Esophagus muscularis mucosa (tissue), 4 donors: ENCODE results near the gene ALOX15B. TPM values are rescaled to one million over a fixed set of nuclear protein-coding genes. Genes with fewer than 3 reads are reported as not detected.

ENCODE experiments used
- DNase-seq: peaks from one replicate; pipeline ENCODE4 v3.0.0-alpha.2; 2017; ENCODE audit errors: extremely low spot score
- H3K27ac ChIP-seq, 4 donors: fragments of 200-600 bp; sonication (generic); replicated peaks in 1 of 4; 1 replicate in 3 of 4; 2 replicates in 1 of 4; pipeline ENCODE4 v1.5.1; 2016 to 2019; ENCODE audit warnings: mild to moderate bottlenecking in 1 of 4
- H3K27me3 ChIP-seq, 4 donors: fragments of 200-600 bp; sonication (generic); one replicate each; pipeline versions ENCODE4 v1.5.1 to v1.6.0; 2016 to 2019
- H3K36me3 ChIP-seq, 4 donors: fragments of 200-600 bp; sonication (generic); one replicate each; pipeline ENCODE4 v1.5.1; 2016 to 2019
- H3K4me1 ChIP-seq, 4 donors: fragments of 200-600 bp; sonication (generic); one replicate each; pipeline ENCODE4 v1.5.1; 2016 to 2019
- H3K4me3 ChIP-seq, 4 donors: fragments of 200-600 bp; sonication (generic); 1 replicate in 2 of 4; 2 replicates in 2 of 4; pipeline ENCODE4 v1.5.1; 2016 to 2019; ENCODE audit warnings: mild to moderate bottlenecking in 4 of 4, moderate library complexity in 1 of 4
- H3K9me3 ChIP-seq, 4 donors: fragments of 200-600 bp; sonication (generic); 1 replicate in 3 of 4; 2 replicates in 1 of 4; pipeline ENCODE4 v1.5.1; 2016 to 2019
- EP300 ChIP-seq: sonication (generic); formaldehyde crosslinking; IDR thresholded peaks from one replicate; pipeline ENCODE4 v1.6.1; 2017; ENCODE audit warnings: antibody characterized with exemption
- POLR2A ChIP-seq: fragments of 450-650 bp; IDR thresholded peaks from one replicate; pipeline ENCODE4 v1.6.1; 2017; ENCODE audit warnings: antibody characterized with exemption, moderate library complexity, mild to moderate bottlenecking, low read depth
- POLR2AphosphoS5 ChIP-seq, 2 donors: sonication (generic); formaldehyde crosslinking; IDR thresholded peaks; one replicate each; pipeline ENCODE4 v1.6.1; 2017; ENCODE audit warnings: antibody characterized with exemption in 2 of 2
- WGBS: methylation state at CpG from one replicate; pipeline ENCODE4 v1.1.5; 2018; 5-methylcytosine and 5-hydroxymethylcytosine counted together
- intact Hi-C: fragments of 100-400 bp; cut with DNase I; formaldehyde crosslinking; loops from one replicate; pipeline ENCODE4 v1.15.1; 2023
- total RNA-seq, 4 donors: library from RNA; depleted of rRNA; stranded (reverse); fragments of >200 nt; gene quantifications; one replicate each; pipeline versions ENCODE4 v1.1.0 to v1.2.1, GENCODE V29; 2016
- TF ChIP-seq, protein P1 (sequence below), 3 experiments: fragments of 200-600 bp in 2 of 3; fragments of 450-650 bp in 1 of 3; sonication (generic) in 2 of 3; IDR thresholded peaks; one replicate each; pipeline ENCODE4 v1.5.1; 2017 to 2019; ENCODE audit warnings: antibody characterized with exemption in 3 of 3, mild to moderate bottlenecking in 2 of 3, moderate library complexity in 1 of 3

ALOX15B gene
- total RNA-seq, 4 donors from 2014 or later = 1.3 to 3.7 (median 2.0) TPM

DNA sequence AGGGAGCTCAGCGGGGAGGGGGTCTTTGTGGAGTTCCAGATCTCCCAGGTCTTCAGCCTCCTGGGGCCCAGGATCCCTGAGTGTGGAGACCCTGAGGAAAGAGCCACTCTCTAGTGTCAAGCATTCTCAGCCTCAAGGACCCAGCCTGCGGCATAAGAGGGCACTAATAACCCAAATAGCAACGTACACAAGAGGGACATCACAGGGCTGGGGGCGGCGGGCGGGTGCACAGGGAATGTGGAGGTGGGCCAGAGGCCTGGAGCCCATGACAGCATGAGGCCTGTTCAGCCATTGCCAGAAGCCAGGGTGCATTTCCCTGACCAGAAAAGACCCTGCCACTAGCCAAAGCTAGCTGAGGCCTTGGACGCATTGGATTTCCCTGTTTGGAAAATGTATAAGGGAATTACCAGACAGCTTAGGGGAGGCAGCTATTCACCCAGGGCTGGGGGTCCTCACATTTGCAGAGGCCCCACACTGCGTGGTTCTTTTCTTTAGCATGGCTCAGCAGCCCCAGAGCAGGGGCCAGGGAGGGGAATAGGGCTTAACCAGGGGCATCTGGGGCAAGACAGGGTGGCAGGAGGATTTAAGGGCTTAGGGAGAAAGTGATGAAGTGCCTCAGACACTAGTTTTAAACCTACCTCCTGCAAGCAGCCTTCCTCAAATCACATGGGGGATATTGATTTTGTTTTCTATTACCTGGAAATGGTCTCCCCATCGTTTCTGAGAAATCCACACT lies 13.5 kb upstream of the ALOX15B start:
- TF ChIP-seq, protein P1, sequence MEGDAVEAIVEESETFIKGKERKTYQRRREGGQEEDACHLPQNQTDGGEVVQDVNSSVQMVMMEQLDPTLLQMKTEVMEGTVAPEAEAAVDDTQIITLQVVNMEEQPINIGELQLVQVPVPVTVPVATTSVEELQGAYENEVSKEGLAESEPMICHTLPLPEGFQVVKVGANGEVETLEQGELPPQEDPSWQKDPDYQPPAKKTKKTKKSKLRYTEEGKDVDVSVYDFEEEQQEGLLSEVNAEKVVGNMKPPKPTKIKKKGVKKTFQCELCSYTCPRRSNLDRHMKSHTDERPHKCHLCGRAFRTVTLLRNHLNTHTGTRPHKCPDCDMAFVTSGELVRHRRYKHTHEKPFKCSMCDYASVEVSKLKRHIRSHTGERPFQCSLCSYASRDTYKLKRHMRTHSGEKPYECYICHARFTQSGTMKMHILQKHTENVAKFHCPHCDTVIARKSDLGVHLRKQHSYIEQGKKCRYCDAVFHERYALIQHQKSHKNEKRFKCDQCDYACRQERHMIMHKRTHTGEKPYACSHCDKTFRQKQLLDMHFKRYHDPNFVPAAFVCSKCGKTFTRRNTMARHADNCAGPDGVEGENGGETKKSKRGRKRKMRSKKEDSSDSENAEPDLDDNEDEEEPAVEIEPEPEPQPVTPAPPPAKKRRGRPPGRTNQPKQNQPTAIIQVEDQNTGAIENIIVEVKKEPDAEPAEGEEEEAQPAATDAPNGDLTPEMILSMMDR (IDR thresholded peaks at IDR 0.05) = no peak
- TF ChIP-seq POLR2AphosphoS5 (IDR thresholded peaks at IDR 0.05) = no peak
- no peak for TF ChIP-seq EP300
- no peak for TF ChIP-seq POLR2A
- Histone ChIP-seq H3K4me3 (no peak overlapping the region), H3K4me1 (no peaks in the 10 kb centered on the region), H3K36me3 (no peaks in the 10 kb centered on the region), H3K27ac (no peak overlapping the region), H3K9me3 (no peaks in the 10 kb centered on the region), H3K27me3 (peaks cover 0 to 31% (median 0%) of the 10 kb centered on the region in 4 donors)
- intact Hi-C loops = no loop called here
- no peak for DNase-seq
- 86% methylated on average over 7 of the region's 9 CpGs for WGBS

DNA sequence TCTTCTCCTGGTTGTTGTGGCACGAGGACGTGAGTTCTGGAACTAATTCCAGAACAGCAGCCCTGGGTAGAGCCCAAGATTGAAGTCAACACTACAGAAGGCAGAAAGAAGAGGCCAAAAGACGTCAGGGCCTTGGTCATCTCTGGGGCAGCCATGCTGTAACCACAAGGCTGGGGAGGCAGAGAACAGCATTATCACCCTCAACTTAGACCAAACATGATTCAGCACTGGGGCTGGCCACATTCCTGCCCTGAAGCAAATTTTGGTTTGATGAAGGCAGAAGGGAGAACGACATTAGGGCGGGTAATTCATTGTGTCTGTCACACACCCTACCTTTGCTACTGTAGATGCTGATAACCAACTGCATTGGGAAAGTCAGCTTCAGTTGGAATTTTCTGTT lies 9.7 kb upstream of the ALOX15B start:
- Histone ChIP-seq H3K36me3 (no peaks in the 10 kb centered on the region), H3K9me3 (no peaks in the 10 kb centered on the region), H3K4me3 (no peak overlapping the region), H3K27ac (no peak overlapping the region), H3K4me1 (no peaks in the 10 kb centered on the region), H3K27me3 (peaks cover 0 to 52% (median 0%) of the 10 kb centered on the region in 4 donors)
- WGBS = 80% methylated on average over 4 of the region's 5 CpGs
- intact Hi-C loops = no loop called here
- TF ChIP-seq POLR2AphosphoS5 (IDR thresholded peaks at IDR 0.05) = no peak
- TF ChIP-seq, protein P1 (IDR thresholded peaks at IDR 0.05) = no peak
- TF ChIP-seq POLR2A = no peak
- TF ChIP-seq EP300 = no peak
- no peak for DNase-seq

DNA sequence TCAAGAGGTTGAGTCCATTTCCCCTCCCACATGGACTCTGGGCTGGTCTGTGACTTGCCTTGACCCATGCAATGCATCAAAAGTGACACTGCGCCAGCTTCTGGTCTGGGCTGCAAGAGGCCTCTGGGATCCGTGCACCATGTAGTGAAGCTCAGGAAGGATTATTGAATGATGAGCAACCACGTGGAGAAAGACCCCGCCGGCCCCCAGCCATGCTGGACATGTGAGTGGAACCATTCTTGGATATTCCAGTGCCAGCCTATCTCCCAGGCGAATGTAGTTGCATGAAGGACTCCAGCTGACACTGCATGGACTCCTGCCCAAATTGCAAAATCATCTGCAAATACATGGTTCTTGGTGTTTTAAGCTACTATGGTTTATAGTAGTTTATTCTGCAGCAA lies 7.6 kb upstream of the ALOX15B start:
- no peaks in the 10 kb centered on the region for H3K9me3 ChIP-seq
- TF ChIP-seq EP300 = no peak
- no peak for TF ChIP-seq POLR2A
- no peak for TF ChIP-seq POLR2AphosphoS5 (IDR thresholded peaks at IDR 0.05)
- TF ChIP-seq, protein P1 (IDR thresholded peaks at IDR 0.05) = no peak
- H3K4me1 ChIP-seq = no peaks in the 10 kb centered on the region
- H3K36me3 ChIP-seq = no peaks in the 10 kb centered on the region
- H3K4me3 ChIP-seq = no peak overlapping the region
- peaks cover 0 to 64% (median 0%) of the 10 kb centered on the region in 4 donors for H3K27me3 ChIP-seq
- intact Hi-C loops = no loop called here
- H3K27ac ChIP-seq = no peak overlapping the region
- no peak for DNase-seq
- WGBS = 63% methylated on average over 6 of the region's 6 CpGs

DNA sequence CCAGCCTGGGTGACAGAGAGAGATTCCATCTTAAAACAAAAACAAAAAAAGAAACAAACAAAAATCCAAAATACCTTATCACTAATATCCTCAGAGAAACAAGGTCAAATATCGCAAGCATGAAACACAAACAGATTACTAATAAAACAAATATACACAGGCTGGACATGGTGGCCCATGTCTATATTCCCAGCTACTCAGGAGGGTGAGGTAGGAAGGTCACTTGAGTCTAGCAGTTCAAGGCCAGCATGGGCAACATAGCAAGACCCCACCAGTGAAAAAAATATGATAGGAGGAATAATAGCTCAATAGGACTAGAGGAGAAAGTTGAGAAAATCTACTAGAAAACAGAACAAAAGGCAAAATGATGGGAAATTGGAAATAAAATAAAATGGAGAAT lies 6.9 kb upstream of the ALOX15B start:
- H3K27me3 ChIP-seq = peaks cover 0 to 67% (median 0%) of the 10 kb centered on the region in 4 donors
- H3K36me3 ChIP-seq = no peaks in the 10 kb centered on the region
- TF ChIP-seq POLR2AphosphoS5 (IDR thresholded peaks at IDR 0.05) (no peak), EP300 (no peak), POLR2A (no peak)
- TF ChIP-seq, protein P1 (IDR thresholded peaks at IDR 0.05) = no peak
- H3K27ac ChIP-seq = no peak overlapping the region
- intact Hi-C loops = no loop called here
- H3K9me3 ChIP-seq = no peaks in the 10 kb centered on the region
- no peak for DNase-seq
- H3K4me1 ChIP-seq = no peaks in the 10 kb centered on the region
- WGBS = 88% methylated on average over 1 of the region's 1 CpG
- no peak overlapping the region for H3K4me3 ChIP-seq
